ENCODE results near the gene MYO15B.

Gene MYO15B

GRCh38 chr17:75623386-75623785 lies 35.8 kb downstream of the MYO15B start:
- no peak for TF ChIP-seq CTCF (IDR thresholded peaks at IDR 0.05; ENCODE audit: low read depth, low read length)
- no peak overlapping the region for H3K4me3 ChIP-seq (ENCODE audit: low read depth, low read length)

GRCh38 chr17:75624021-75624420 lies 36.4 kb downstream of the MYO15B start:
- no peak overlapping the region for H3K27ac ChIP-seq

More at GRCh38 chr17:75623386-75623785, 35.8 kb downstream of the MYO15B start:
- no peaks in the 10 kb centered on the region for H3K9me3 ChIP-seq (ENCODE audit: severe bottlenecking)
- no peak overlapping the region for H3K27ac ChIP-seq
- H3K27me3 ChIP-seq (ENCODE audit: insufficient read depth, low read depth, severe bottlenecking): no peaks in the 10 kb centered on the region
- no peak for DNase-seq
- peaks cover 17% of the 10 kb centered on the region for H3K36me3 ChIP-seq

GRCh38 chr17:75624714-75625345 lies 37.2 kb downstream of the MYO15B start:
- Histone ChIP-seq H3K27ac (no peak overlapping the region), H3K27me3 (ENCODE audit: insufficient read depth, low read depth, severe bottlenecking) (no peaks in the 10 kb centered on the region), H3K36me3 (peaks cover 17% of the 10 kb centered on the region), H3K9me3 (ENCODE audit: severe bottlenecking) (no peaks in the 10 kb centered on the region), H3K4me3 (ENCODE audit: low read depth, low read length) (no peak overlapping the region)
- DNase-seq: no peak
- no peak for TF ChIP-seq CTCF (IDR thresholded peaks at IDR 0.05; ENCODE audit: low read depth, low read length)

More at GRCh38 chr17:75624021-75624420, 36.4 kb downstream of the MYO15B start:
- no peak for DNase-seq
- Histone ChIP-seq H3K4me3 (ENCODE audit: low read depth, low read length) (no peak overlapping the region), H3K27me3 (ENCODE audit: insufficient read depth, low read depth, severe bottlenecking) (no peaks in the 10 kb centered on the region), H3K9me3 (ENCODE audit: severe bottlenecking) (no peaks in the 10 kb centered on the region), H3K36me3 (peaks cover 17% of the 10 kb centered on the region)
- no peak for TF ChIP-seq CTCF (IDR thresholded peaks at IDR 0.05; ENCODE audit: low read depth, low read length)

- TF ChIP-seq CTCF (IDR thresholded peaks at IDR 0.05; ENCODE audit: low read depth, low read length): peak; percentile 99
- no peaks in the 10 kb centered on the region for H3K27me3 ChIP-seq (ENCODE audit: insufficient read depth, low read depth, severe bottlenecking)
- no peaks in the 10 kb centered on the region for H3K9me3 ChIP-seq (ENCODE audit: severe bottlenecking)
- peak; percentile 94 for DNase-seq
- H3K36me3 ChIP-seq: peaks cover 20% of the 10 kb centered on the region
- H3K27ac ChIP-seq: peak overlapping the region; percentile 80
- H3K4me3 ChIP-seq (ENCODE audit: low read depth, low read length): no peak overlapping the region
These were observed 38.4 kb downstream of the MYO15B start for GRCh38 chr17:75625813-75626486.

- no peaks in the 10 kb centered on the region for H3K9me3 ChIP-seq (ENCODE audit: severe bottlenecking)
- peak overlapping the region; percentile 80 for H3K27ac ChIP-seq
- no peak for DNase-seq
- peaks cover 20% of the 10 kb centered on the region for H3K36me3 ChIP-seq
- no peak for TF ChIP-seq CTCF (IDR thresholded peaks at IDR 0.05; ENCODE audit: low read depth, low read length)
- H3K27me3 ChIP-seq (ENCODE audit: insufficient read depth, low read depth, severe bottlenecking): no peaks in the 10 kb centered on the region
- H3K4me3 ChIP-seq (ENCODE audit: low read depth, low read length): no peak overlapping the region
These were observed 39.0 kb downstream of the MYO15B start for GRCh38 chr17:75626496-75627038.

Data from WERI-Rb-1 (cell line).